ENCODE results near the gene TSPO2.

The TSPO2 gene

GRCh38 chr6:41040101-41040939 lies 1.9 kb upstream of the TSPO2 start:
- no peak for TF ChIP-seq CTCF (IDR thresholded peaks at IDR 0.05)

GRCh38 chr6:41040940-41041536 lies 1.2 kb upstream of the TSPO2 start:
- TF ChIP-seq CTCF (IDR thresholded peaks at IDR 0.05): no peak

- TF ChIP-seq CTCF (IDR thresholded peaks at IDR 0.05): no peak
Measured at GRCh38 chr6:41043151-41043550, 884 bp downstream of the TSPO2 start.

- TF ChIP-seq CTCF (IDR thresholded peaks at IDR 0.05): no peak
Measured at GRCh38 chr6:41045664-41046063, 3.4 kb downstream of the TSPO2 start.

GRCh38 chr6:41046084-41046483 lies 3.8 kb downstream of the TSPO2 start:
- TF ChIP-seq CTCF (IDR thresholded peaks at IDR 0.05): no peak

GRCh38 chr6:41047306-41047705 lies 5.0 kb downstream of the TSPO2 start:
- TF ChIP-seq CTCF (IDR thresholded peaks at IDR 0.05): no peak

- no peak for TF ChIP-seq CTCF (IDR thresholded peaks at IDR 0.05)
Measured at GRCh38 chr6:41047745-41048732, 5.8 kb downstream of the TSPO2 start.

All from LNCAP (cell line).